HG03108 (cell line): ENCODE data around the gene MAST4.
"Not testable (repeated sequence)": the region's sequence is repeated elsewhere in the genome, so short reads cannot be mapped to it uniquely, and the experiment has no call there.

Experiments used
- ATAC-seq: cut with Tn5 transposase; IDR thresholded peaks from one replicate; pipeline ENCODE4 v1.9.1; 2021; ENCODE audit warnings: moderate library complexity; ENCODE audit not compliant: unreplicated experiment

Gene MAST4

DNA sequence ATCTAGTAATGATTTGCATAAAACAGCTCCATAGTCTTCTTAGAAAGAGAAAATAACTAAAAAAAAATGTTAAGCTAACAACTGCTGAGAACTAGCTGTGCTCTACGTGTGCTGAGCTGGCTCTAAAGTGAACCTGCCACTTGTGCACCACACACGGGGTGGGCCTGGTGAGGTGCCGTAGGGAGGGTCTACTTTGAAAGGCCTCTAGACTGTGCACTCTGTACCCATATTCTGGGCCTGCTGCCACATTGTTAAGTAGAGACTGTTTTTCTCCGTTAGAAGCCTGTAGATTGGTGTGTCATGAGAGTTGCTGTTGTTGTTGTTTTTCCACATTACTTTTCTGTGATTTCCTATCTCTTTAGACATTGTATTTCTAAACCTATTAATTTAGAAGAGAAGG is 506.5 kb downstream of the MAST4 start:
- no peak for ATAC-seq

DNA sequence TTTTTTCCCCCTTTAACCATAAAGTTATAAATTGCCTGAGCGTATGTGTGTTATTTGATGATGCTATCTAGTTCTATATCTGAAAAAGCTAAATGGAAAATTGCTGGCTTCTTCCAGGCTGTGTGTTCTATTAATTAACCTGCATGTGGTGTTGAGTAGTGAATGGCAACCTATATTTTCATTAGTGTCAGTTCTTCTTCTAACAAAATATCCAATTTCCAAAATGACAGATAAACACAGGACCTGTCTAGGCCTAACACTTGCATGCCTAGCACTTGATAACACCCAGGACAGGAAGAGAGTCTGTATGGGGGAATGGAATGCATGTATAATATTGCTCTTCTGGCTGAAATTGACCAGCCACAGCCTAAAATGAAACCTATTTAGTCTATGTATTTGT is 508.7 kb downstream of the MAST4 start:
- no peak for ATAC-seq

DNA sequence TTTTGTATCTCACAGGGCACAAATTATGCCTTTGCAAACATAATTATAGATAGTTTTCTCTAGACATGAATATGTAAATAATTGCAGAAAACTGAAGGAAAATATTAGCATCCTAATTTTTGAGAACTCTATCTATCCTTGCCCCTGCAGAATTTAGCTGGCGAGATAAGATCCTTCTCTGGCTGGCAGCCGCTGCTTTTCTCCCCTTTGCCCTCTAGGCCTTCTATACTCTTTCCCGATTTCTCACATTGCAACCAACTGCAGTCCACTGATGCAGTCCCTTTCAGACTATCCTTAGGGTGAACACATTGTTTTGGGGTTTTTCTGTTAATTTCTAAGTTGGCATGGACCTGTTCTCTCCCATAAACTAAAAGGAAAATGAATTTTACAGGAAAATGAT is 509.1 kb downstream of the MAST4 start:
- no peak for ATAC-seq

DNA sequence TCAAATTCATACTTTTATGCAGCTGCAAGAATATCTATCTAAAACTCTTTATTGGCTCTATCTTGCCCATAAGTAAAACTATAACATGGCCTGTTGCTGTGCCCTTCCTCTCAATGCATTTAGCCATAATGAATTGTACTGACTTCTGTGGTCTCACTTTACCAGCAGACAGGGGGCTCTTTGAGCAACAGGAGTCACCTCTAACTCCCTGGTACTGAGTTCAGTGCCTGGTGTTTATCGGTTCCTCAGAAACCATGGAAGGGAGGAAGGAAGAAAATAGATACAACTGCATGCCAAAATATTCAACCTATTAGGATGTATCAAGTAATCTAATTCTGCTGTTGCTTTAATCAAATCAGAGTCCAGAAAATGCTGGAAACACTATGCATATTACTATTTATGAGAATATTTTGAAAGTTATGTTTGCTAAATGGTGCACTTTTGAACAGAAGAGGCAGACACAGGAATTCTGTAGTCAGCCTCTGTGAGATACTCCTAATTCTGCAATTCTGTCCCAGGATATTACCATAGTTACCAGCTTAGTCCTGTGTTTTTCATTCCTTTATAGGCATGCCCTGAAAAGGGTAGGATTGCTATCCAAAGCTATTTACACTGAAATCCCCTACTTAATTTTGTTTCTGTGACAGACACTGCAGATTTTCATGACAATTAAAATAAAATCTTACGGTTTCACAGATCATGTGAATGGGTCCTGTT is 510.6 kb downstream of the MAST4 start:
- ATAC-seq, result no peak

DNA sequence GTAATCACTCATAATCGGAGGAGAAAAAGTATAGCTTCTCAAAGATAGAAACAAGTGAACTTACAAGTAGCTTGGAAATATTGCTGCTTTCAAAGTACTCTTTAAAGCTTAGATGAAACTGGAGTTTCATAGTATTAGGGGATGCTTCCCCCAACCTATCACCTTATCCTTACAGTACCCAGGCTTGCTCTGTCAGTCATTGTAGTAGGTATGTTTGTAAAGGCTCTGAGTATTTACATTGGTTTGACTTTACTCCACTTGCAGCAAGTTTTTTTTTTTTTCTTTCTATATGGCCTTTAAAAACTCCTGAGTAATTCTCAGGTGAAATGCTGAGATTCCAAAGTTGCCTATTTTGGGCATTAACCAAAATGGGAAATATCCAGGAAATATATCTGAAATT is 515.6 kb downstream of the MAST4 start:
- no peak for ATAC-seq

DNA sequence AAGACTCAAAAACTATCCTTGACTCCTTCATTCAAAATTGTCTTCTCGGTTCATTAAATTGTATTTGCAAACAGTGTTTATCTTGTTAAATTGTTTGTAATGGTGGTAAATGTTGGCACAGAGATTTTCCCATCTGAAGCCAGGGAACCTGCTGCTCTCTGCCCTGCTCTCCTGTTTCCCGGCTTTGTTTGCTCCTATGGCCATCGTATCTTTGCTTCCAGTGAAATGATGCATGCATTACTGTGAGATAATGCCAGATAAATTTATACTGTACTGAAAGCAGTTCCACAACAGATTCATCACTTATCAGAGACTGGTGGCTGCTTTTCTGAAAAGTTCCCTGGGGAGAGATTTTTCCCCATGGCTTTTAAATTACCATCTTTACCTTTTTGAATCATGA is 519.1 kb downstream of the MAST4 start:
- ATAC-seq, result no peak

DNA sequence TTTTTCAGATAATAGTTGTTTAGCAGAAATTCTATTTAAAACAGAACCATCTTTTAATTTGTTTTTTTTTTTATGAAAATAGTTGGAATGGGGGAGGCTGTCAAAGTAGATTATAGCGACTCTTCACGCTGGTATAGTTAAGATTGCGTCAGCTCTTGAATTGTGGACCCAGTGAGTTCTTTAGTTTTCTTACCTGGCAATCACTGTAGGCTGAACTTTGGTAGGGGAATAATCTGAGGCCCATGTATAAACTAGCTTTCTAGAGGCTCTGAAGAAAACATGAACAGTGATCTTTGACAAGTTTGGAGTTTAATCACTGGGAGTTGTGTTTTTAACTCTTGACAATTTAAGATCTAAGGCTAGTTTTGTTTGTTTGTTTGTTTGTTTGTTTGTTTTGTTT is 519.6 kb downstream of the MAST4 start:
- ATAC-seq, result no peak

DNA sequence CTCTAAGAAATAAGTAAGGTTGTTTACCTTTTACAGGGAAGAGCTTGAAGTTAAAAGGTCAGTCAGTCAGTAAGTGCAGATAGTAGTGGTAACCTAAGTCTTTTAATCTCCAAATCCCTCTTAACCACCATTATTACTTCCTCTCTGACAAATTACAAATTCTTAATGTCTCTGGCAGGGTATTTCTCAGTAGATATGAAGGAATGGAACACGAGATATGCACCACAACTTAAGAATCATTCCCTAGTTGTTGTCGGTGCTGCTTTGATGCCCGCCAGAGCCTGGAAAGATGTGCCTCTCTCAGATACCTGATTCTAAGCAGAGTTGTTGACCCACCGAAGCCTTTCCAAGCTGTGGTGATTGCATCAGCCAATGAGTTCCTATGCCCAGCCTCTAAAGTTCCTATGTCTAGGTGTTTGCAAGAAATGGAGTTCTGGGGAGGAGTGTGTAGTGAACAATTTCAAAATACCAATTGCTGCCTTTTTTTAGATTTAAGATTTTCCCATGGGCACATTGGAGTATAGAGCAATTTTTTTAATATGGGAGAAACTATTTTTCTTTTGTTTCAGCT is 521.9 kb downstream of the MAST4 start:
- no peak for ATAC-seq

DNA sequence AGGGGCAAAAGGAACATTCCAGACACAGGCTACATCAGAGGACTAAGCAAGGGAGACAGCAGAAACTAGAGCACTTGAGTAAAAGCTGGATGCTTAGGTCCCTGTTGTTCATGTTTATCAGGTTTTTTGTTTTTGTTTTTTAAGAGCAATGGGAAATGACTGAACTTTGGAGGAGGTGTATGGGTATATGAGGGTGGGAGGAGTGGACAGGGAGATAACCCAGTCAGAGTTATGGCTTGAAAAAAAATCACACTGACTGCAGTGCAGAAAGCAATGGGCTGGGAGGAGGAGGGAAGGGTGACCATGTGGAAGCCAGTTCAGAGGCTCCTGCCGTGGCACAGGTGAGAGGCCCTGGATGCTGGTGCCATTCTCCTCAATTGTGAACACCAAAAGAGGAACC is 522.8 kb downstream of the MAST4 start:
- no peak for ATAC-seq

DNA sequence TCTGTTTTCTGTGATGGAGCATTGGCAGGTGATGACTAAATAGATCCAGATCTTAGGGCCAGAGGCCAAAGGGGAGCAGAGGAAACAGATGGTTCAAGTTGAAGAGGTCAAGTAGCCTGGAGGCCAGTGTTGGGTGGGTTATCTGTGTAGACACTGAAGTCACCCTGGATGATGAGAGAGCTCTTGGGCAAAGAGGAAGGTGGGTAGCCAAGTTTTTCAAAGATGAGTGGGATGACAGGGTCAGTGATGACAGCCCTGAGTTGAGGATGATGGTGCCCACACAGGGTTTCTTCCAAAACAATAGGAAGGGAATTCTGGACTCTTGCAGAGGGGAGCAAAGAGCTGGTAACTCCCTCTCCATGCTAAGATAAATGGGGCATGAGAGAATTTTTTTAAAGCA is 523.8 kb downstream of the MAST4 start:
- no peak for ATAC-seq

DNA sequence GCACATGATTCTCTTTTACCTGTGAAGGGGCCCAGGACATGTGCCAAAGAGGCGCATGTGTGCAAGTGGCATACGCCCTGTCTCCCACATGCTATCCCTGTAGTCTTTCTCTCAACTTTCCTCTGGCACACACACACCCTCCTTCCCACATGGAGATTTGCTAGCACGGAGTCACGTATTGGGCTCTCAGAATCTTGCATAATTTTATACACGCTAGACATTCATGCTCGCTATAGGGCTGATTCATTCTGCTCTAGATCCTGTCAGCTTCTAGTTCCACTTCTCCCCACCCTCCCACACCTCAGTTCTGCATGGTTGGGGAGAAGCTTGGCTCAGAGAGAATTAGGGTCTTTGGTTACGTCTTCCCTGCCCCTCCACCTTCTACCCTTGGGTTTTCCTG is 527.6 kb downstream of the MAST4 start:
- no peak for ATAC-seq

DNA sequence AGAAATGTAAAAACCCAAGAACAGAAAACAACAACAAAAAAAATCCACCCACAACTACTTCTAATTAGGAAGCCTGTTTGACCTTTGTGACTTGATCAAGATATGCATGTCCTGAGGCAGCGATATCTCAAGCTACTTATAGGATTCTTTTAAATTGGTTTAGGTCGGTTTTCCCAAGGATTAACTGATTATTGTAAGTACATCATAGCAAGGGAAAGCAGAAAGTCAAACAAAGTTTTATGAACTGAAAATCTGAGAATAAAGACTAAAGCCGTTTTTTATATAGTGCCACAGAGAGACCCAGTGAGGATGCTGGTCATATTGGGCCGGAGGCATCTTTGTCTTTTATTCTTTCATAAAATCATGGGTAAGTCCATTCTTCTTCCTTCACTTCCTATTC is 528.4 kb downstream of the MAST4 start:
- ATAC-seq, result no peak

DNA sequence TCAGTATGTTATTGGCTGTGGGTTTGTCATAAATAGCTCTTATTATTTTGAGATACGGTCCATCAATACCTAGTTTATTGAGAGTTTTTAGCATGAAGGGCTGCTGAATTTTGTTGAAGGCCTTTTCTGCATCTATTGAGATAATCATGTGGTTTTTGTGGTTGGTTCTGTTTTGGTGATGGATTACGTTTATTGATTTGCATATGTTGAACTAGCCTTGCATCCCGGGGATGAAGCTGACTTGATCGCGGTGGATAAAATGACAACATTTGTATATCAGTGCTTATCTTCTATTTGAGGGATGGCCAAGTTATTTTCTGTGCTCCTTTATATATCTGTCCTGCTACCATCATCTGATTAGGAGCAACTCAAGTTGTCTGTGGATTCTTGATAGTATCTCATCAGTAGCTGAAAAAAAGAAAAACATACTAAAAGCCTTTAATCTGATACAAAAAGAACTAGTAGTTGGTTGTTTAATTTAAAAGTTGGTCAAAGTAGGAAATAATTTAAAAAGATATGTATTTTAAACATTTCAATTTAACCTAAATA is 531.2 kb downstream of the MAST4 start:
- ATAC-seq, result not testable (repeated sequence)

DNA sequence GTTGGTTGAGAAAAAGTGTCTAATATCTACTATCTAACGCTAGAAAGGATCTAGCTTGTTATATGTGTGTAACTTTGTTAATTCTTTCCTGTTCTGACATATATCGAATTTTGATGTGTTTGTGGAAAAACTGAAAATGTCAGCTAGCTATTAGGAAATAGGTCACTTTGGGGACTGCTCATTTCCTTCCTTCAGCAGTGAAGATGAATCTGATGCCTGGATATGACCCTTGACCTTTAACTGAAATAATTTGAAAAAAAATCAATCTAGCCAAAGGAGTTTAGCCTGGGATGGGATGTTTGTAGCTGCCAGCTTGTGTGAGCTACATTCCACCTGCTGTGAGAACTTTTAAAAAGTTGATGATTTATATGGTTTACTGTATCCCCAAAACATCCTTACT is 533.6 kb downstream of the MAST4 start:
- no peak for ATAC-seq

DNA sequence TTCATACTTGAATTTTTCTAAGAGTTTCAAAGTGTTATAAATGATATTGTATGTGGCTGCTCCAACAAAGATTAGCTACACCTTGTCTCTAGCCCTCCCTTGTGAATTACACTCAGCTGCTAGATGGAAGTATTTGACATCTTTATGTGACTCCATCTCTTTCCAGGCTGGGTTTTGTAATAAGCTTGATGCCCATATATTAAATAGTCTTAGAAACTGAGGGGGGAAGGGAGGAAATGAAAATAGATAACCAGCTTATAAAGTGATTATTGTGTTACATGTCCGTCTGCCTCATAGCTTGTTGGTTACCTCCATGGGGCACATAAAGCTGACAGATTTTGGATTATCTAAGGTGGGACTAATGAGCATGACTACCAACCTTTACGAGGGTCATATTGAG is 537.0 kb downstream of the MAST4 start:
- ATAC-seq, result no peak

DNA sequence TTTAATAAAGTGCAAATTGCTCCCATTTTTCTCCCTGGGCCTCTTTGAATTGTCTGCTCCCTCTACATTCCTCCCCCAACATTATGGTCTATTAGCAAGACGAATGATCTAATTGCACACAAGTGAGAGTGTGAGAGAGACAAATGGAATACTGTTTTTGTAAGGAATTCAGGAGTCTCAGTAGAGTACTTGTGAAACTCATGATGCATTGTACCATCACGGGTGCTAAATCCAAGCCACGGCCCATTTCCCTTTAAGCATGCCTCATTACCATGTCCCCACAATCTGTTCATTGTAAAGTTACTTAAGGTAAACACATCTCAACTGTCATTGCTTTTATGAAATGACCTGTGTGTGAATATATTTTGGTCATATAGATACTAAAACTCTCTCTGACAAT is 537.6 kb downstream of the MAST4 start:
- ATAC-seq, result no peak

DNA sequence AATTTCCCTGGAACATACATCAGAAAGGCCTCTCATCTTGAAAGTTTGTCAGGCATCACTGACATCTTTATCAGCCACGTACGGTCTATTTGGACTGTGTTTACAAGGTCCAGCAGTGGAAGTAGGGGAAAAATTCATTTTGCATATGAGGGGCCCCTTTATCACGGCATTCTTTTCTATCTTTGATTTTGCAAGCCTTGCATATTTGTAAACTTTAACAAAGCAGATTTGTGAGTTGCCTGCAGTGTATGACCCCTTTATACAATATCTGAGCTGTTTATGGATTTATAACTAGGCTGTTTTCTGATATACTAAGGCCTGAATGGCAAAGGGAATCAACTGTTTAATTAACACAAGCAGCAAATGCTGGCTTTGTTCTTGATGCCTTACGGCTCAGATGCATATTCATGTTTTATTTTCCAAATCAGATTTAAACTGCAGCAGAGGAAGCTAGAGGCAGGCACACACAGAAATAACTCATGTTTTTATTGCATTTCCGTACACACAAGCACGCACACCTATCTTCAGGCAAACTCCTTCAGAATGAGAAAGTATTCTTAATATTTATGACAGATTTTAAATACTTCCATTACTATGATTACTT is 539.3 kb downstream of the MAST4 start:
- no peak for ATAC-seq

DNA sequence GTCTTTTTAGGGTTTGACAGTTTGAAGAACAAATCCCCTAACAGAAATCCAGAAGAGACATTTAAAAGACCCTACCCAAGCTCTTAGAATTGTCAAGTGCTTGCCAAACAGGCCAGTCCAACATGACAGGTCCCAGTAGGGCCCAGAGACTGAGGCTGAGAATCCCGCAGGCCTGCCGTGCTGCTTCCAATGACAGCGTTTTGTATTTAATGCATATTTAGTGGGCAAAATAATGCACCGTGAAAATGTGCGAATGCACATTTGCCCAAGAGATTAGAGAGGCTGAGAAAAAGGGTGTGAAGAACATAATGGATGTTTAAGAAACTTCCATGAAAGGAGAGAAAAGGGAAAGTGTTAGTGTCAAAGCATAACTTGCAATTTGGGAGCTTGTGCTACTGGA is 542.8 kb downstream of the MAST4 start:
- no peak for ATAC-seq

DNA sequence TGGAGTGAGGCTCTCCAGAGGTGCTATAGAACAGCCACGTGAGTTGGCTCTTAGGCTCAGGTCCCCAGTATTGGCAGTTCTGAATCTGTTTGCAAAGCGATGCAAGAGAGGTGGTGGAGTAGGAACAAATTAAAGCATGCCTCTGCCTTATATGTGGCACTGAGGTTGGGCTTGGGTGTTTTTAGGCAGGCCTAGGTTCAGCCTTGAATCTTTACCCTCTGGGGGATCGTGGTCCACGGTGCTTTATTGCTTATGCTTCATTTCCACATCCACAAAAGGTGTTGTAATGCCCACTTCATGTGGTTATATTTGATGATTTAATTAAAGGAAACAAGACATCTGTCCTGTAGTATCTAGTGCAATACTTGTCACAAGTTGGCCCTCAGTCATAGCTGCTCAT is 544.2 kb downstream of the MAST4 start:
- no peak for ATAC-seq

DNA sequence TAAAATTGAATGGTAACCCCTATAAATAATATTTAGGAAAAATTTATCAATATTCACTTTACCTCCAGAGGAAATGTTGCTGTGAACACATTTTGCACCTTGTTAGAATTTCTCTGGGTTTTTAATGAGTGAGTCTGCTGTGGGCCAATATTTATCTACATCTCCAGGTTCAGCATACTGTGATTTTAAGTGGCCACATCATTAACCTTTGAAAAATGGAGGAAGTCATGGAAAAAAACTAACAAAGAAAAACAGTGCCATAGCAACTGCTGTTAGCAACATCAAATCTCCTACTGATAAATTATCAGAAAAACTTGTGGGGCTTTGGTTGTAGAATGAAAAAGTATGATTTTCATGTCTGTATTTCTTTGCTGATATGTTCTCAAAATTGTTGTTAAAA is 545.5 kb downstream of the MAST4 start:
- ATAC-seq, result no peak

DNA sequence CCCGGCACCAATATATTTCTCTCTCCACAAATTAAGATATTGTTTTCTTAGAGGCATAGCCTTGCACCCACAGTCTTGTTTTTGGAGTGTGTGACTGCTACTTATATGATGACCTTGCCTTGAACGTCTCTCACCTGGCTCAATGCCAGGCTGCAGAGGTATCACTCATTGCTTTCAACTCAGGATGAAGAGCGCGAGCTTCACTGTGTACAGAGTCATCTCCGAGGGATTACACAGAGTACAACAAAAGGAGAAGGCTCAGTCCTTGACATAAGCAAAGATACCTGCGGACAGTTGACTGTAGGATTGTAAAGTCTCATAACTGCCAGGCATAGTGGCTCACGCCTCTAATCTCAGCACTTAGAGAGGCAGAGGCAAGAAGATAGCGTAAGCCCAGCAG is 546.6 kb downstream of the MAST4 start:
- no peak for ATAC-seq

DNA sequence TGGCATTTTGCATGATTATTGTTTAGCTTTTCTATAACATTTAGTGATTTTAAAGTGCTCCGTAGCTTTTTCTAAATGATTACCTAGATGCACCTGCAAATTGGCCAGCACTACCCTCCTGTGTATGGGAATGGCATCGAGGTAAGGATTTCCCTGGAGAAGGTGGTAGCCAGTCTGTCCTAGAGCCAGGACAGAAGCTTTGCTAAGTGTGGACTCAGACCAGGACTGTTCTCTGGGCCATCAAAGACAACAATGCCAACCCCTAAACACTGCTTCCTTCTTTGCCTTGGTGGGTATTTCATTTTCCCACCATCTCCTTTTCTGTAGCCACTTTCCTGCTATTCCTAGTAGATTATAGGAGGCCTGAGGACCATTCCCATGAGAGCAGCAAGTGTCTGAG is 547.4 kb downstream of the MAST4 start:
- no peak for ATAC-seq
